HUES6 (cell line): ENCODE results near the gene HEATR5A.
"Not testable (repeated sequence)": the region's sequence is repeated elsewhere in the genome, so short reads cannot be mapped to it uniquely, and the experiment has no call there.

Source experiments
- H3K27ac ChIP-seq: 2 replicates; pipeline ENCODE4 v1.7.0; 2013; ENCODE audit warnings: low read depth, mild to moderate bottlenecking, low read length, inconsistent platforms
- H3K27me3 ChIP-seq: 2 replicates; pipeline ENCODE4 v1.6.1; 2013; ENCODE audit warnings: low read length; ENCODE audit not compliant: control insufficient read depth, insufficient read depth
- H3K36me3 ChIP-seq: 2 replicates; pipeline ENCODE4 v1.6.1; 2013; ENCODE audit warnings: low read length; ENCODE audit not compliant: control insufficient read depth, insufficient read depth
- H3K4me1 ChIP-seq: 2 replicates; pipeline ENCODE4 v1.6.1; 2013; ENCODE audit warnings: low read length; ENCODE audit not compliant: control insufficient read depth, insufficient read depth
- H3K4me3 ChIP-seq: 2 replicates; pipeline ENCODE4 v1.5.1; 2013; ENCODE audit warnings: low read depth, low read length
- H3K9ac ChIP-seq: one replicate; pipeline ENCODE4 v1.6.1; 2013; ENCODE audit warnings: mild to moderate bottlenecking, low read length
- H3K9me3 ChIP-seq: 2 replicates; pipeline ENCODE4 v1.6.1; 2013; ENCODE audit warnings: low read depth, low read length; ENCODE audit not compliant: control insufficient read depth, insufficient read depth

Gene HEATR5A

DNA sequence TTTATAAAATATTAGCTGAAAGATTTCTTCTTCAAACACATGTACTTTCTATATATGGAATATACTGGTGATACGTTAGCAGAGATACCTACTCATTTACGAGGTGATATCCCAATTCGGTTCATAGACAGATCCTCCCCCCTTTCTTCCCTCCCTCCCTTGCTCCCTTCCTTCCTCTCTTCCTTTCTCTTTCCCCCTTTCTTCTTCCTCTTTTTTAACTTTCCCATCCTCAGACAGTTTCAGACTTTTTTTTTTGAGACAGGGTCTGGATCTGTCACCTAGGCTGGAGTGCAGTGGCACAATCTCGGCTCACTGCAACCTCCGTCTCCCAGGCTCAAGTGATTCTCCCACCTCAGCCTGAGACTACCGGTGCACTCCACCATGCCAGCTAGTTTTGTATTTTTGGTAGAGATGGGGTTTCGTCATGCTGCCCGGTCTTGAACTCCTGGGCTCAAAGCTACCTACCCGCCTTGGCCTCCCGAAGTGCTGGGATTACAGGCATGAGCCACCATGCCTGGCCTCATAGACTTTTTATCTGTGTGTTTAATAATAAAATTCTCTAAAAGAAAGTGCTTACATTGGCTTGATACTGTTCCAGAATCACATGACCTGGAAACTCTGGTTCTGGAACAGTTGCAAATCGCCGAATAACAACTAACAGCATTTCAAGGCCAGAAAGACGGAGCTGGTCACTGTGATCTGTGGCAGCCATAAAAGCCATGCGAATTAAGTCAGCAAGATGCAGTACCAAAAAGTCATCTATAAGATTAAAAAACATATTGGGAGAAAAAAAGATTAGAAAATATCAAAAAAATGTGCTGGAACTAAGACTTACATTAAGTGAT, 99.2 kb downstream of the HEATR5A start:
- Histone ChIP-seq H3K36me3 (no peaks in the 10 kb centered on the region; the same call in 1 of the 2 replicates), H3K27me3 (no peaks in the 10 kb centered on the region), H3K4me3 (no peak overlapping the region), H3K27ac (no peak overlapping the region), H3K4me1 (no peaks in the 10 kb centered on the region), H3K9ac (no peak overlapping the region), H3K9me3 (no peaks in the 10 kb centered on the region)

- H3K27ac ChIP-seq, result no peak overlapping the region
- no peaks in the 10 kb centered on the region for H3K9me3 ChIP-seq
- H3K4me3 ChIP-seq, result no peak overlapping the region
- no peaks in the 10 kb centered on the region; the same call in 1 of the 2 replicates for H3K36me3 ChIP-seq
- no peaks in the 10 kb centered on the region for H3K4me1 ChIP-seq
- H3K27me3 ChIP-seq, result no peaks in the 10 kb centered on the region
- H3K9ac ChIP-seq, result no peak overlapping the region
Observed at GRCh38 chr14:31320216-31320615, 100.1 kb downstream of the HEATR5A start.

- no peak overlapping the region for H3K4me3 ChIP-seq
- no peak overlapping the region for H3K27ac ChIP-seq
- peaks cover 4% of the 10 kb centered on the region; the same call in 1 of the 2 replicates for H3K36me3 ChIP-seq
- no peak overlapping the region for H3K9ac ChIP-seq
- no peaks in the 10 kb centered on the region for H3K27me3 ChIP-seq
- no peaks in the 10 kb centered on the region for H3K4me1 ChIP-seq
- H3K9me3 ChIP-seq, result no peaks in the 10 kb centered on the region
Observed at GRCh38 chr14:31319701-31320100, 100.6 kb downstream of the HEATR5A start.

- Histone ChIP-seq H3K27me3 (no peaks in the 10 kb centered on the region), H3K9me3 (no peaks in the 10 kb centered on the region), H3K4me3 (no peak overlapping the region), H3K27ac (no peak overlapping the region), H3K4me1 (no peaks in the 10 kb centered on the region), H3K36me3 (peaks cover 21% of the 10 kb centered on the region), H3K9ac (no peak overlapping the region)
Observed at GRCh38 chr14:31312934-31313333, 107.4 kb downstream of the HEATR5A start.

DNA sequence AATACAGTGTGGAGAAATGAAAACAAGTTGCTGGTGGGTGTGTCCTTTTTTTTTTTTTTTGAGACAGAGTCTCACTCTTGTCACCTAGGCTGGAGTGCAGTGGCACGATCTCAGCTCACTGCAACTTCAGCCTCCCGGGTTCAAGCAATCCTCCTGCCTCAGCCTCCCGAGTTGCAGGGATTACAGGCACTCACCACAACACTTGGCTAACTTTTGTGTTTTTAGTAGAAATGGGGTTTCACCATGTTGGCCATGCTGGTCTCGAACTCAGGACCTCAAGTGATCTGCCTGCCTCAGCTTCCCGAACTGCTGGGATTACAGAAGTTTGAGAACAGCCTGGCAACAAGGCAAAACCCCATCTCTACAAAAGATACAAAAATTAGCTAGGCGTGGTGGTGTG, 108.0 kb downstream of the HEATR5A start:
- H3K27ac ChIP-seq, H3K4me1 ChIP-seq, H3K4me3 ChIP-seq, H3K9ac ChIP-seq, H3K9me3 ChIP-seq, H3K27me3 ChIP-seq: not testable (repeated sequence)
- H3K36me3 ChIP-seq, result peaks cover 21% of the 10 kb centered on the region

DNA sequence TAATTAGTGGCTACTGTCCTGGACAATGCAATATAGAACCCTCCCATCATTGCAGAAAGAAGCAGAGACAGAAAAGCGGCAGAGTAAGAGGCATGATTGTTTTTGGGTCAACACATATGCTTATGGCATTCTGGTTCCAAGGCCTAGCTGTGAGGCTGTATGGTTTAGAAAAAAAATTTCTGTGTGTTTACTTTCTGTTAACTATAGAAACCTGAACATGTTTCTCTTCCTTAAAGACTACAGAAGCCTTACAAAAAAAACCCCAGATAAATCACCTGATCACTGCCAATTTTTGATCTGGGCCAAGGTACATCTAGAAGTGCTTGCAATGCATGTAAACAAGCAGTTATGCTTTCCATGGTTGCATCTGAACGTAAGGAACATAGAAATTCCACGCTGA, 112.7 kb downstream of the HEATR5A start:
- H3K4me1 ChIP-seq, result no peaks in the 10 kb centered on the region
- no peaks in the 10 kb centered on the region for H3K9me3 ChIP-seq
- no peak overlapping the region for H3K4me3 ChIP-seq
- H3K27me3 ChIP-seq, result no peaks in the 10 kb centered on the region
- H3K9ac ChIP-seq, result no peak overlapping the region
- H3K36me3 ChIP-seq, result peaks cover 9% of the 10 kb centered on the region
- H3K27ac ChIP-seq, result no peak overlapping the region

- H3K4me3 ChIP-seq, result no peak overlapping the region
- peaks cover 7% of the 10 kb centered on the region; the same call in 1 of the 2 replicates for H3K36me3 ChIP-seq
- no peak overlapping the region for H3K27ac ChIP-seq
- no peaks in the 10 kb centered on the region for H3K9me3 ChIP-seq
- H3K27me3 ChIP-seq, result no peaks in the 10 kb centered on the region
- H3K4me1 ChIP-seq, result no peaks in the 10 kb centered on the region
- no peak overlapping the region for H3K9ac ChIP-seq
Observed at GRCh38 chr14:31307198-31307597, 113.2 kb downstream of the HEATR5A start.

GRCh38 chr14:31303654-31304053, 116.7 kb downstream of the HEATR5A start:
- Histone ChIP-seq H3K4me1 (no peaks in the 10 kb centered on the region), H3K4me3 (no peak overlapping the region), H3K9ac (no peak overlapping the region), H3K27me3 (no peaks in the 10 kb centered on the region), H3K27ac (no peak overlapping the region), H3K36me3 (0 out of 2 replicates have a peak, but pooled peaks cover 6% of the 10 kb centered on the region), H3K9me3 (no peaks in the 10 kb centered on the region)

- H3K4me1 ChIP-seq, result peaks cover 8% of the 10 kb centered on the region; the same call in 1 of the 2 replicates
- no peaks in the 10 kb centered on the region for H3K27me3 ChIP-seq
Observed at GRCh38 chr14:31300883-31301282, 119.5 kb downstream of the HEATR5A start.

DNA sequence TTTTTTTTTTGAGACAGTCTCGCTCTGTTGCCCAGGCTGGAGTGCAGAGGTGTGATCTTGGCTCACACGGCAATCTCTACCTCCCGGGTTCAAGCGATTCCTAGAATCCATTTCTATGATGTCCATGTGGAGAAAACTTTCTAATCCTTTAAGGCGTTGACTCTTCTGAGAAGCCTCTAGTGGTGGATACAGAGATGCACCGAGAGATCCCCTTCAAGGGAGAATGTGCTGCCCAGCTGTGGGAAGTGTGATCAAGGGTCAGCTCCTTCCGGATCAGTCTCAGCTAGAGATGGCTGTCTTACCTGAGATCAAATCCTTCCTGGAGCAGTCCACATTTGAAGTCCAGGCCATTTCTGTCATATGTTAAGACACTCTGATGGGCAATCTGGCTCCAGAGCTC, 120.1 kb downstream of the HEATR5A start:
- Histone ChIP-seq H3K27me3 (no peaks in the 10 kb centered on the region), H3K4me3 (no peak overlapping the region), H3K9me3 (no peaks in the 10 kb centered on the region), H3K36me3 (0 out of 2 replicates have a peak, but pooled peaks cover 6% of the 10 kb centered on the region), H3K9ac (no peak overlapping the region), H3K4me1 (peaks cover 8% of the 10 kb centered on the region; the same call in 1 of the 2 replicates), H3K27ac (no peak overlapping the region)

More at GRCh38 chr14:31300883-31301282, 119.5 kb downstream of the HEATR5A start:
- Histone ChIP-seq H3K9me3 (no peaks in the 10 kb centered on the region), H3K9ac (no peak overlapping the region), H3K4me3 (no peak overlapping the region), H3K36me3 (0 out of 2 replicates have a peak, but pooled peaks cover 6% of the 10 kb centered on the region), H3K27ac (no peak overlapping the region)

- Histone ChIP-seq H3K9me3 (no peaks in the 10 kb centered on the region), H3K9ac (no peak overlapping the region)
Observed at GRCh38 chr14:31297701-31298344, 122.5 kb downstream of the HEATR5A start.

More at GRCh38 chr14:31297701-31298344, 122.5 kb downstream of the HEATR5A start:
- Histone ChIP-seq H3K4me3 (no peak overlapping the region), H3K27ac (no peak overlapping the region), H3K36me3 (0 out of 2 replicates have a peak, but pooled peaks cover 4% of the 10 kb centered on the region), H3K27me3 (no peaks in the 10 kb centered on the region), H3K4me1 (peaks cover 26% of the 10 kb centered on the region)
